OCI-LY1 (cell line): Measurements from ENCODE around the gene KCTD1.

Experiments
- H2AFZ ChIP-seq: fragments of 200-600 bp; sonication (generic), shearing (Covaris generic); 2 replicates; pipeline ENCODE4 v1.6.0; 2014; ENCODE audit warnings: antibody characterized with exemption, mild to moderate bottlenecking, low read length
- H3F3A ChIP-seq: fragments of 200-600 bp; sonication (generic), shearing (Covaris generic); 2 replicates; pipeline ENCODE4 v1.6.0; 2014; ENCODE audit warnings: mild to moderate bottlenecking, antibody characterized with exemption, low read length, moderate library complexity; ENCODE audit not compliant: insufficient read depth
- H3K27ac ChIP-seq: fragments of 200-600 bp; sonication (generic); 2 replicates; pipeline ENCODE4 v1.5.1; 2014; ENCODE audit warnings: low read length, mixed run types, mild to moderate bottlenecking, low read depth; ENCODE audit not compliant: poor library complexity, severe bottlenecking
- H3K27me3 ChIP-seq: fragments of 200-600 bp; sonication (generic); 2 replicates; pipeline ENCODE4 v1.6.0; 2014; ENCODE audit warnings: antibody characterized with exemption, mild to moderate bottlenecking, low read length, moderate library complexity; ENCODE audit not compliant: insufficient read depth
- H3K36me3 ChIP-seq: fragments of 200-600 bp; sonication (generic); 2 replicates; pipeline ENCODE4 v1.6.1; 2014; ENCODE audit warnings: mild to moderate bottlenecking, antibody characterized with exemption, low read length, moderate library complexity, mixed read lengths; ENCODE audit not compliant: insufficient read depth
- H3K4me1 ChIP-seq: fragments of 200-600 bp; sonication (generic); 2 replicates; pipeline ENCODE4 v1.5.1; 2014; ENCODE audit warnings: mild to moderate bottlenecking, low read length, moderate library complexity; ENCODE audit not compliant: insufficient read depth, severe bottlenecking
- H3K4me2 ChIP-seq: fragments of 200-600 bp; sonication (generic), shearing (Covaris generic); 2 replicates; pipeline ENCODE4 v1.6.1; 2014; ENCODE audit warnings: low read length
- H3K4me3 ChIP-seq: fragments of 200-600 bp; sonication (generic); 2 replicates; pipeline ENCODE4 v1.5.1; 2014; ENCODE audit warnings: low read length, low read depth, mild to moderate bottlenecking, mixed read lengths; ENCODE audit not compliant: poor library complexity, severe bottlenecking
- H3K79me2 ChIP-seq: fragments of 200-600 bp; shearing (Covaris generic); 2 replicates; pipeline ENCODE4 v1.6.1; 2016; ENCODE audit warnings: mixed run types, low read length, mixed read lengths; ENCODE audit not compliant: insufficient read depth
- H3K9ac ChIP-seq: fragments of 200-600 bp; sonication (generic), shearing (Covaris generic); 2 replicates; pipeline ENCODE4 v1.6.1; 2014; ENCODE audit warnings: mild to moderate bottlenecking, low read length, mixed read lengths
- H3K9me2 ChIP-seq: fragments of 200-600 bp; sonication (generic), shearing (Covaris generic); 2 replicates; pipeline ENCODE4 v1.6.1; 2014; ENCODE audit warnings: low read depth, mild to moderate bottlenecking, low read length, mixed read lengths
- H3K9me3 ChIP-seq: fragments of 200-600 bp; shearing (Covaris generic); 2 replicates; pipeline ENCODE4 v1.6.1; 2014; ENCODE audit warnings: low read length, mixed read lengths
- H4K20me1 ChIP-seq: fragments of 200-600 bp; sonication (generic), shearing (Covaris generic); 2 replicates; pipeline ENCODE4 v1.6.0; 2016; ENCODE audit warnings: mild to moderate bottlenecking, low read length; ENCODE audit not compliant: insufficient read depth
- CTCF ChIP-seq: fragments of 200-600 bp; sonication (generic), shearing (Covaris generic); IDR thresholded peaks from 2 replicates; pipeline ENCODE4 v1.5.1; 2017; ENCODE audit warnings: mild to moderate bottlenecking, antibody characterized with exemption, low read length, moderate library complexity, mixed read lengths
- EZH2 ChIP-seq: fragments of 200-600 bp; sonication (generic), shearing (Covaris generic); IDR thresholded peaks from 2 replicates; pipeline ENCODE4 v1.8.0; 2017; ENCODE audit warnings: borderline replicate concordance, mixed run types, mild to moderate bottlenecking, antibody characterized with exemption, low read length, moderate library complexity, mixed read lengths

KCTD1 gene

DNA sequence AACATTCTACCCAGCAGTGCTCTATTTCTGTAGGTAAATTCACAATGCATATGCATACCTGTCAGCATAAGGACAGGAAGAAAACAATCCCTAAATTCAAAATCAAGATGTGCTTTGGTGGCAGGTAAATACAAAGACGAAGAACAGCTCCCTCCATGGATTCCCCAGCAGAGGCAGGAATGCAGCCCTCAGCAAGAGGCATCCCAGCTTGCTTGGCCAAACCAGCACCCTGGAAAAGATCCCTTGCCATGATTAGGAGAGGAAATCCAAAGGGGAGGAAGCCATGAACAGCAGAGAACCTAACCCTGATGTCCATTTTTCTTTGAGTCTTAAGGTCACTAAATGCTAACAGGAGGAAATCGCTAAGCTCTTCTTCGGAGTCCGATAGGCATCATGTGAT is 91.2 kb downstream of the KCTD1 start:
- no peaks in the 10 kb centered on the region for H3K79me2 ChIP-seq
- no peaks in the 10 kb centered on the region for H3K27me3 ChIP-seq
- no peaks in the 10 kb centered on the region for H3K4me1 ChIP-seq
- H3K9me3 ChIP-seq = no peaks in the 10 kb centered on the region
- H3K9ac ChIP-seq = no peak overlapping the region
- H2AFZ ChIP-seq = no peak overlapping the region
- H3K36me3 ChIP-seq = no peaks in the 10 kb centered on the region
- no peaks in the 10 kb centered on the region for H3K9me2 ChIP-seq
- no peak overlapping the region for H3K4me3 ChIP-seq
- no peak overlapping the region for H3K27ac ChIP-seq
- TF ChIP-seq CTCF (no peak), EZH2 (no peak)
- no peaks in the 10 kb centered on the region for H4K20me1 ChIP-seq
- no peak overlapping the region for H3K4me2 ChIP-seq
- no peaks in the 10 kb centered on the region for H3F3A ChIP-seq

- Histone ChIP-seq H3K79me2 (no peaks in the 10 kb centered on the region), H3K9ac (no peak overlapping the region), H3K4me2 (no peak overlapping the region)
Observed at GRCh38 chr18:26456070-26456491, 92.3 kb downstream of the KCTD1 start.

DNA sequence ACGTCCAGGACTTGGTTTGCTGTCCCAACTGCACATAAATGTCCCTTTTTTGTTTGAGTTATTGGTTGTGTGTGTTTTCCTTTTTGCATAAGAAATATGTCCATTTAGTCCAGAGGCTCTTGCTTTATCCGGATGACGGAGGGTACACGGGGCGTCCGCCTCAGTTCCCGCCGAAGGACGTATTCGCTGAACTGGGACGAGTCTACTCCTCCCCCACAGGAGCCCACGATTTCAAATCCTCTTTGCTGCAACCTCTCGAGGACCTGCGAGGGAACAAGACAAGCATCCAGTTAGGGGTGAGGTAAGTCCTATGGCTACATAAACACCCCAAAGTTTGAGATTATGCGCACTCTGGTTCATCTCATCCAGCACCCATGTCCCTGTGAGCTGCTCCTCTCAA is 92.7 kb downstream of the KCTD1 start:
- Histone ChIP-seq H3F3A (no peaks in the 10 kb centered on the region), H3K36me3 (no peaks in the 10 kb centered on the region), H3K79me2 (no peaks in the 10 kb centered on the region), H4K20me1 (no peaks in the 10 kb centered on the region), H3K9ac (no peak overlapping the region), H3K4me1 (no peaks in the 10 kb centered on the region), H3K4me3 (no peak overlapping the region), H3K4me2 (no peak overlapping the region), H3K27ac (no peak overlapping the region), H3K27me3 (no peaks in the 10 kb centered on the region), H3K9me2 (no peaks in the 10 kb centered on the region), H2AFZ (no peak overlapping the region), H3K9me3 (no peaks in the 10 kb centered on the region)
- no peak for TF ChIP-seq CTCF
- no peak for TF ChIP-seq EZH2

More at GRCh38 chr18:26456070-26456491, 92.3 kb downstream of the KCTD1 start:
- Histone ChIP-seq H3K27ac (no peak overlapping the region), H2AFZ (no peak overlapping the region), H3K4me1 (no peaks in the 10 kb centered on the region), H3K27me3 (no peaks in the 10 kb centered on the region), H3K9me3 (no peaks in the 10 kb centered on the region), H3K9me2 (no peaks in the 10 kb centered on the region), H4K20me1 (no peaks in the 10 kb centered on the region), H3K4me3 (no peak overlapping the region), H3K36me3 (no peaks in the 10 kb centered on the region), H3F3A (no peaks in the 10 kb centered on the region)
- TF ChIP-seq EZH2 (no peak), CTCF (peak; percentile 35; the same call in 1 of the 2 replicates)
